ENCODE results near the gene CPNE4. TPM values are rescaled to one million over a fixed set of nuclear protein-coding genes. Genes with fewer than 3 reads are reported as not detected.

The CPNE4 gene
- total RNA-seq, 1 experiment from 2014 or later = 1.9 TPM

- Histone ChIP-seq H2AK5ac (ENCODE audit: insufficient read length, low read length) (no peak overlapping the region), H3K27me3 (ENCODE audit: insufficient read depth, low read length) (no peaks in the 10 kb centered on the region), H3K79me2 (ENCODE audit: insufficient read depth, low read length) (no peaks in the 10 kb centered on the region), H2BK5ac (ENCODE audit: insufficient read length, low read length) (no peak overlapping the region), H3K4me2 (ENCODE audit: insufficient read depth, insufficient read length, low read length) (no peak overlapping the region), H4K91ac (ENCODE audit: insufficient read length, low read depth, low read length) (no peak overlapping the region), H3K27ac (ENCODE audit: insufficient read length, low read depth, low read length) (no peak overlapping the region), H4K8ac (replicated peaks; ENCODE audit: insufficient read length, low read depth, low read length) (no peak overlapping the region), H3K23me2 (ENCODE audit: insufficient read length, low read depth, low read length, poor library complexity, severe bottlenecking) (no peaks in the 10 kb centered on the region), H3K4me1 (ENCODE audit: insufficient read depth, low read length) (no peaks in the 10 kb centered on the region), H3K4ac (ENCODE audit: low read depth, low read length) (no peak overlapping the region), H4K5ac (ENCODE audit: insufficient read length, low read depth, low read length) (no peak overlapping the region), H2BK20ac (ENCODE audit: low read depth, low read length, poor library complexity, severe bottlenecking) (no peak overlapping the region), H3K23ac (ENCODE audit: insufficient read length, low read depth, low read length) (no peak overlapping the region), H3K14ac (ENCODE audit: insufficient read depth, low read length) (no peak overlapping the region), H4K20me1 (ENCODE audit: control insufficient read depth, insufficient read depth, insufficient read length) (no peaks in the 10 kb centered on the region), H3K9ac (ENCODE audit: extremely low read depth, insufficient read length, low read length) (no peak overlapping the region), H2BK15ac (ENCODE audit: low read depth, low read length) (no peak overlapping the region), H2AFZ (ENCODE audit: low read length) (no peak overlapping the region), H2BK120ac (ENCODE audit: low read depth, low read length, poor library complexity, severe bottlenecking) (no peak overlapping the region), H3K56ac (ENCODE audit: insufficient read length, low read depth, low read length) (no peak overlapping the region), H3K79me1 (ENCODE audit: insufficient read depth, low read depth, low read length, poor library complexity, severe bottlenecking) (no peaks in the 10 kb centered on the region), H3K9me3 (ENCODE audit: control insufficient read depth, low read depth, low read length) (no peaks in the 10 kb centered on the region), H2BK12ac (ENCODE audit: insufficient read length, low read depth, low read length) (no peak overlapping the region), H3T11ph (ENCODE audit: low read length) (no peak overlapping the region), H3K18ac (ENCODE audit: insufficient read length, low read depth, low read length) (no peak overlapping the region)
- no peak for TF ChIP-seq CTCF (conservative IDR thresholded peaks at IDR 0.05)
- DNase-seq = no peak
- no CpG with 5 or more reads among the region's 4 CpGs for WGBS (ENCODE audit: extremely low coverage, insufficient read length, low lambda C conversion rate)
- Mint-ChIP-seq H3K4me3 (no peak overlapping the region), H3K27ac (no peak overlapping the region), H3K9me3 (peaks cover 7 to 10% of the 10 kb centered on the region in 2 experiments), H3K36me3 (ENCODE audit: insufficient read depth in 1 of 3, low read depth in 3 of 3) (peaks cover 2 to 7% (median 6%) of the 10 kb centered on the region in 3 experiments; a peak in 5 of 7 replicates), H3K27me3 (ENCODE audit: low read depth) (no peaks in the 10 kb centered on the region), H3K4me1 (peaks cover 11 to 15% of the 10 kb centered on the region in 2 experiments)
These were observed 203.2 kb downstream of the CPNE4 start for GRCh38 chr3:131831608-131832007.
